Activated CD4-positive, alpha-beta T cell treated with anti-CD3 and anti-CD28 coated beads for 24 hours (primary cell): ENCODE data around the gene CLINT1.
A peak's percentile ranks its signal among the peaks of the same experiment; 100 is the strongest.

Experiments used
- DNase-seq, 2 donors: peaks; one replicate each; pipeline ENCODE4 v3.0.0-alpha.2; 2020; ENCODE audit warnings: low read depth in 2 of 2

Gene CLINT1

GRCh38 chr5:157761690-157762621 is 97.0 kb downstream of the CLINT1 start:
- no peak for DNase-seq

- no peak for DNase-seq
Measured at GRCh38 chr5:157758706-157759105, 100.2 kb downstream of the CLINT1 start.

DNA sequence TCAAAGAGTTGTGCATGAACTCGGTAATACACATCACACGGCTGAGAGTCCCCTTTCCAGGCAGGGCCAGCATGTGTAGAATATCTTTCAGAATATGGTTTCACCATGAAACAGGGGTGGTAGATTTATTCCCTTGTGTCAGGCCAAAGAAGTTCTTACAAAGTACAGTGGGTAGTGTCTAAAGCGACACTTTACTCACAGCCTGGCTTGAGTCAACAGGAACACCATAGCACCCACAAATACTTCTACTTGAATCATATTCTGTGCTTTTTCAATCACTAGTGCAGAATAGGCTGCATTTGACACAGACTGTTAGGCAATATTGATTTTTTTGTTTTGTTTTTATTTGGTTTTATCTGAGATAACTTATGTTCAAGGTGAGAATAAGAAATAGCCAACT is 102.8 kb downstream of the CLINT1 start:
- DNase-seq, result no peak

GRCh38 chr5:157750320-157750719 is 108.6 kb downstream of the CLINT1 start:
- DNase-seq, result no peak

DNA sequence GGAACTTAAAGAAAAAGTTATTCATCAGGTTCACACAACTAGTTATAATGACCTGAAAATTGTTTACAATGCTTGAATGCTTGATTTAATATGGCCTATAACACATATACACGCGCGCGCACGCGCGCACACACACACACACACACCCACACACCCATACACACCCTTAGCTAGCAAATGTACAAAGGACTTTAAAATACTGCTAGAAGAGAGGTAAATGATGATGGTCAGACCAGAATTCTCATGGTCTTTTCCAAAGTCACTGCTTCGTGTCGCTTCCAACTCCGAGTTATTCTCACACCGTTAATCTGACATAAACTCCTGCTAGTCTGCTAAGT is 109.5 kb downstream of the CLINT1 start:
- no peak for DNase-seq

- no peak for DNase-seq
Measured at GRCh38 chr5:157748760-157749461, 110.0 kb downstream of the CLINT1 start.

DNA sequence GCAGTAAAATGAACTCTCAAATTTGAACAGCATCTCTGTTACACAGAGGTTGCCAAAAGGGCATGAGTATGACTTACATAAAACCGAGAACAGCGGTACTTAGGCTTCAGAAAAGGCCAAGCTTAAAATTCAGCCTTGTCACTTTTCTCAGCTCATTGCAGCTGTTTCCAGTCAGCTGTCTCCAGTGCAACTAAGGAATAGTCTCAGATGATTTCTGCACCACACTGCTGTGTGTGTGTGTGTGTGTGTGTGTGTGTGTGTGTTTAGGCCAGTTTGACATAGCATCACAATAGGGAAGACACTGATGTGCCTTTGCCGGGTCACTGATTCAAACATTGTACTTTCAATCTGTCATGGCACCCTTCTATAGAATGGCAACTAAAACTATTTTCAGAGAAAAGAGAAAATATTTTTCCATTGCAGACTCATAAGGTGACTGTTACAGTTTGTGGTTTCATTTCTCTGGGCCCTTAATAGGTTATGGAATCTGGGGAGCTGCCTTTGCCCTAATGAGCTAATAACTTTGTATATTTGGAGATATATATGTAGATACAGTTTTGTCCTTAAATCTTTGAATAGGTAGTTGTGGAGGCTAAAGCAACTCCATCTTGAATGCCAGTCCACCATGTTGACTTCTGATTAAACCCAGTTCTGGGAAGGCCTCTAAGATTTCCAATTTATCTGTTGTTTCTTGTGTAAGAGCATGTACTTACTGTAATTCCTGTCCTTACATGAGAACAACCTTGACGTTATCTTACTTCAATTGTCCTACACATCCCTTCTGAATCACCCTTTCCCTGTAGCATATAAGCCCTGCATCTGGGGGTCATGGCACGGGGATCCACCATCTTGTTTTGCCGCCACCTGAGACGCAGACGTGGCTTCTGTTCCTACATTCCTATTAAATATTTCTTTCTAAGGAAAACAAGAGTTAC is 110.9 kb downstream of the CLINT1 start:
- DNase-seq, result no peak

DNA sequence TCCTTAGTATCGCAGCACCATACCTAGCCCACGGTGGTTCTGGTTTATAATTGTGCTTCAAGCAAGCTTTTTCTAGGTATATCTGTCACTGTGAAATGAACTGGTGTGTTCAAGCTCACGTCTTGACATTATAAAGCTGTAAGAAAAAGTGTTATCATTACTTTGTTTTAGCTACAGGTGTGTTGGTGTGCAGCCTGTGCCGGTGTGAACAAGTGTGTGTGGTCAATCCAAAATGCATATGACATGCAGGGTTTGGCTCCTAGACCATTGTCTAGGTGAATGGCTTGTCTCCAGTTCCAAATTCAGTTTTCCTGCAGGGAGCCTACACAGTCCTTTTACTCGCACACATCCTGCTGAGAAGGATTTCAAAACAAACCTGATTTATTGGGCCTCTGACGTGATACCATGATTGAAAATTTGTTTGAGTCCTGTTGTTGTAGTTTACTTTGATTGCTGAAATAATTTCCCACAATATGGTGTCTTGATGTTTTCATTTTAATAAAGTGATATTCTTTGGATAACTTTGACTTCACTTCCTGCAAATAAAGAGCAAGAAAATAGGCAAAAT is 111.7 kb downstream of the CLINT1 start:
- DNase-seq, result no peak

- DNase-seq, result no peak
Measured at GRCh38 chr5:157745041-157745456, 113.9 kb downstream of the CLINT1 start.

DNA sequence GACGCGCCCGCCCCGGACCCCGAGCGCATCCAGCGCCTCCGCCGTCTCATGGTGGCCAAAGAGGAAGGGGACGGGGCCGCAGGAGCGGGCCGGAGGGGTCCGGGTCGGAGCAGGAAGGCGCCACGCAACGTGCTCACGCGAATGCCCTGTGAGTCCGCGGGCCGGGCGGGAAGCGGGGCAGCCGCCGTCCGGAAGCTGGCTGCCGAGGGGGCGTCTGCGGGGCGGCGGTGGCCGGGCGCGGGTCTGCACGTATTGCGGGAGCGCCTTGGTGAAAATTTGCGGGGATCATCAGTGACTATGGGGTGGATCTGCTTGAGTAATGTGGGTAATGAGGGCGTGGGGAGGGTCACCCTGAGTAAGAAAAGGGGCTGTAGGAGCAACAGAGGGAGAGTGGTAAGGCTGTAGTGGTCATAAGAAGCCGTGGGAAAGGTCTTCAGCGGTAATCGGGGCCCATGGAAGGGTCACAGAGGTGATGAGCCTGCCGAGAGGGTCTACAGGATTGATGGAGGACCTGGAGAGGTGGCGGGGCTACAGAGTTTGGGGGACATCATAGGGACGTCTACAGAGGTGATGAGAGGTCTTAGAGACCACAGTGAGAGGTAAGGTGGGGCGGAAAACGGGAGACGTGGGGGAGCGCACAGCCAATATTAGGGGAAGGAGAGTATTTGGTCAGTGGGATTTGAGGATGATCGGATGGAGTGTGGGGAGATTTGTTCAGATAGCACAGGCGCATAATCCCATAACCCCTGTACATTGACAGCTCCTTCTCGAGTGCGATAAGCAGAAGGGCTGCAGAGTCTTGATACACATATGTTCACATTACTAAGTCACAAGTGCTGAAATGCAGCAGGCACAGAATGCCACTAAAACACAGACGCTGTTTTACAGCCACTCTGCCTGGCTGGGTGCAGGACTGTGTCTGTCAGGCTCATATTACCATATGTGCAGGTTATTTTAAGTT is 114.6 kb downstream of the CLINT1 start:
- no peak for DNase-seq

DNA sequence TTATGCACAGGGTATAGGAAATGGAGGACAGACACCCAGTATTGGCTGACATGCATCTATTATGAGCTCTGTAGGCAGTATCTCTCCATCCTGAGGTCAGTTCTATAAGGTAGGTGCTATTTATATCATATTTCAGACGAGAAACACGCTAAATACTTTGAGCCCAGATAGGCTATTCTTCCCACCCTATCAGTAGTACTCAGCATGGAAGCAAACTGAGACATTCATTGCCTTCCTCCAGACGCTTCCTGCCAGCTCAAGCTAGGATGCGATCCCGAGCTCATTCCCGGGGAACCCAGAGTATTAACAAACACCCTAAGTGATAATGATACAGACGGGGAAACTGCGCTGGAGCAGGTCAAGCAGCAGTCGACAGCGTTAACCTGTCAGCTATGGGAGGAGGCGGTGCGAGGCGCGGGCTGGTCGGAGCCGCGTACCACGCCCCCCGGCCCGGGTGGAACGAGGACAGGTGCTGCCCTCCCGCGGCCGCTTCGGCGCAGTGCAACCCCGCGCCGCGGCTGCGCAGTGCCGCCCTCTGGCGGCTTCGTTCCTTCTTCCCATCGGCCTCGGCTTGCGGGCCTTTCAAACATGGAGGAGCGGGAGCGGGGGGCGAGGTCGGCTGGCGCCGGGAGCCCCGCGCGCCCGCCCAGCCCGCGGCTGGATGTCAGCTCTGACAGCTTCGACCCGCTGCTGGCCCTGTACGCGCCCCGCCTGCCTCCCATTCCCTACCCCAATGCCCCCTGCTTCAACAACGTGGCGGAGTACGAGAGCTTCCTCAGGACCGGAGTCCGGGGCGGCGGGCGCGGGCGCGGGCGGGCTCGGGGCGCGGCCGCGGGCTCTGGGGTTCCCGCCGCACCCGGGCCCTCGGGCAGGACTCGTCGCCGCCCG is 115.5 kb downstream of the CLINT1 start, which contains the start of gene LSM11:
Gene LSM11, plus strand, starts transcription at position 550 of the 888 bp plus-strand sequence. Its CDS starts 39 bp downstream, at position 589.
- peak; percentile 87 to 91 for DNase-seq

- DNase-seq, result no peak
Measured at GRCh38 chr5:157741131-157741530, 117.8 kb downstream of the CLINT1 start.

DNA sequence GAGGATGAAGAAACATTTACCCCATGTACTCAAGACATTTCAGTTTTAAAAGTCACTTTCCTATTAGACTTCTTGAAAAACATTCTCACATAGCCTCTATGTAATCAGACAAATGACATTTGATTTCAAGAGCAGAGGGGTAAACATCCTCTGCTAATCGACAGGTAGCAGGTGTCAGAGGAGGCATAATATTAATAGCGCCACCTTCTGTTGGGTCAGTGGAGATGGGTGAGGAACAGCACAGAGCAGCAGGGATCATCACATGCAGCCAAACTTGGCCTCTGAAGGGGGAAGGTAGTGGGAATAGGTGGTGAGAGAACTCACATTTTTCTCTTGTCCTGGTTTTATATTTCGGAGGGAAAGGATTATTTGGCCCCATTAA is 118.7 kb downstream of the CLINT1 start:
- DNase-seq, result no peak

GRCh38 chr5:157739388-157740228 is 119.3 kb downstream of the CLINT1 start:
- DNase-seq, result no peak

DNA sequence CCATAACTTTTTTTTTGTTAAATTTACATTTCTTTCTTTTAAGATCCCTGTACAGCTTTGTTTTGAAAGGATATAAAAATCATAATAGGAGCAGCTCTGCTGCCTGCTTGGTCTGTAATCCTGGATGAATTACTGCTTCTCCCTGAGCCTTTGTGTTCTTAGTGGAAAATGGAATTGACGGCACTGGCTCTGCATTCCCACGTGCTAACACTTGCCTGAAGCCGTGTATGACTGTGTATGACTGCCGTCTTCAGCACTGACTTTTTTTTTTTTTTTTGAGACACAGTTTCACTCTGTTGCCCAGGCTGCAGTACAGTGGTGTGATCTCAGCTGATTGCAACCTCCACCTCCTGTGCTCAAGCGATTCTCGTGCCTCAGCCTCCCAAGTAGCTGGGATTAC is 123.0 kb downstream of the CLINT1 start:
- no peak for DNase-seq
